Loucy (cell line): ENCODE measurements around the gene NACA.
"Not testable (repeated sequence)": the region's sequence is repeated elsewhere in the genome, so short reads cannot be mapped to it uniquely, and the experiment has no call there.

ENCODE experiments used
- H2AFZ ChIP-seq: fragments of 200-600 bp; sonication (generic); 2 replicates; pipeline ENCODE4 v1.6.0; 2016; ENCODE audit warnings: antibody characterized with exemption, mild to moderate bottlenecking, low read length, moderate library complexity
- H3F3A ChIP-seq: fragments of 200-600 bp; 2 replicates; pipeline ENCODE4 v1.6.0; 2016; ENCODE audit warnings: antibody characterized with exemption, low read depth, mild to moderate bottlenecking
- H3K27me3 ChIP-seq: fragments of 200-600 bp; sonication (generic); 2 replicates; pipeline ENCODE4 v1.6.1; 2014; ENCODE audit warnings: low read length, mild to moderate bottlenecking; ENCODE audit not compliant: insufficient read depth, poor library complexity, severe bottlenecking
- H3K36me3 ChIP-seq: fragments of 200-600 bp; sonication (generic); 2 replicates; pipeline ENCODE4 v1.6.1; 2016; ENCODE audit warnings: low read length; ENCODE audit not compliant: insufficient read depth
- H3K4me1 ChIP-seq: fragments of 200-600 bp; sonication (generic); 2 replicates; pipeline ENCODE4 v1.5.1; 2014; ENCODE audit warnings: low read length, mild to moderate bottlenecking; ENCODE audit not compliant: insufficient read depth, poor library complexity, severe bottlenecking
- H3K4me2 ChIP-seq: fragments of 200-600 bp; sonication (generic); 2 replicates; pipeline ENCODE4 v1.6.0; 2014; ENCODE audit warnings: antibody characterized with exemption, low read length, low read depth, mild to moderate bottlenecking; ENCODE audit not compliant: poor library complexity, severe bottlenecking
- H3K4me3 ChIP-seq: fragments of 200-600 bp; sonication (generic); 2 replicates; pipeline ENCODE4 v1.5.1; 2014; ENCODE audit warnings: low read length, mild to moderate bottlenecking, mixed read lengths; ENCODE audit not compliant: poor library complexity, severe bottlenecking
- H3K79me2 ChIP-seq: fragments of 200-600 bp; sonication (generic); 2 replicates; pipeline ENCODE4 v1.6.1; 2014; ENCODE audit warnings: low read length; ENCODE audit not compliant: insufficient read depth
- H3K9ac ChIP-seq: fragments of 200-600 bp; sonication (generic); 2 replicates; pipeline ENCODE4 v1.6.0; 2014; ENCODE audit warnings: mild to moderate bottlenecking, low read depth, low read length, moderate library complexity; ENCODE audit not compliant: poor library complexity, severe bottlenecking
- H3K9me2 ChIP-seq: fragments of 200-600 bp; sonication (generic); replicated peaks from 2 replicates; pipeline ENCODE4 v1.6.1; 2016; ENCODE audit warnings: low read depth, low read length, mixed read lengths
- H3K9me3 ChIP-seq: fragments of 200-600 bp; sonication (generic); 2 replicates; pipeline ENCODE4 v1.6.1; 2014; ENCODE audit warnings: mild to moderate bottlenecking, antibody characterized with exemption, low read length, low read depth; ENCODE audit not compliant: insufficient read depth
- H4K20me1 ChIP-seq: fragments of 200-600 bp; sonication (generic); 2 replicates; pipeline ENCODE4 v1.6.0; 2014; ENCODE audit warnings: antibody characterized with exemption, low read length, mild to moderate bottlenecking; ENCODE audit not compliant: insufficient read depth, poor library complexity, severe bottlenecking
- EZH2phosphoT487 ChIP-seq: fragments of 200-600 bp; IDR thresholded peaks from 2 replicates; pipeline ENCODE4 v1.6.1; 2018; ENCODE audit warnings: antibody characterized with exemption, mild to moderate bottlenecking, moderate library complexity, borderline replicate concordance
- TF ChIP-seq, protein P1 (sequence below): fragments of 200-600 bp; sonication (generic); conservative IDR thresholded peaks from 2 replicates; pipeline ENCODE4 v1.5.1; 2014; ENCODE audit warnings: mild to moderate bottlenecking, antibody characterized with exemption, low read length

The NACA gene

DNA sequence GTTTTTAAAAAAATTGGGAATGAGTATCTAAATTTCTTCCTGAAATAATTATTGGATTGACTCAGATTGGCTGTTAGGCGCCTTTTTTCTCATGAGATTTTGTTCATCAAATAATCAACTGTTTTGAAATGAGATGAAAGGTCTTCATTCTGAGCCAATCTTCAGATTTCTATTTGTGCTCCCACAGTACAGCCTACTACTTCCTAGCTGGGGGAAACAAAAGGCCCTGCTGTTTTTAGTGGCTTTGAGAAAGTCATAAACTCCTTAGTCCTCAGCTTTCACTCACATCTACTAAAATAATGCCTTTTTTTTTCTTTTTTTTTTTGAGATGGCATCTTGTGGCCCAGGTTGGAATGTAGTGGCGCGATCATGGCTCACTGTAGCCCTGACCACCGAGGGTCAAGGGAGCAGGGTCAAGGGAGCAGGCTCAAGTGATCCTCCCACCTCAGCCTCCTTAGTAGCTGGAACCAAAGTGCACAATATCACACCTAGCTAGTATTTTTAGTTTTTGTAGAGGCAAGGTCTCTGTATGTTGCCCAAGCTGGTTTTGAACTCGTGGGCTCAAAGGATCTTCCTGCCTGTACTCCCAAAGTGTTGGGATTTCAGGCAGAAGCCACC, 15.2 kb downstream of the NACA start:
- Histone ChIP-seq H3K79me2 (peaks cover 8% of the 10 kb centered on the region; the same call in 1 of the 2 replicates), H3K4me1 (no peaks in the 10 kb centered on the region), H4K20me1 (peaks cover 17% of the 10 kb centered on the region), H3K27me3 (no peaks in the 10 kb centered on the region), H3K9ac (no peak overlapping the region), H3K4me2 (no peak overlapping the region), H3K9me3 (no peaks in the 10 kb centered on the region), H3K36me3 (peaks cover 38% of the 10 kb centered on the region), H3F3A (peaks cover 4% of the 10 kb centered on the region), H3K4me3 (no peak overlapping the region), H3K9me2 (no peaks in the 10 kb centered on the region), H2AFZ (no peak overlapping the region)
- TF ChIP-seq, protein P1, sequence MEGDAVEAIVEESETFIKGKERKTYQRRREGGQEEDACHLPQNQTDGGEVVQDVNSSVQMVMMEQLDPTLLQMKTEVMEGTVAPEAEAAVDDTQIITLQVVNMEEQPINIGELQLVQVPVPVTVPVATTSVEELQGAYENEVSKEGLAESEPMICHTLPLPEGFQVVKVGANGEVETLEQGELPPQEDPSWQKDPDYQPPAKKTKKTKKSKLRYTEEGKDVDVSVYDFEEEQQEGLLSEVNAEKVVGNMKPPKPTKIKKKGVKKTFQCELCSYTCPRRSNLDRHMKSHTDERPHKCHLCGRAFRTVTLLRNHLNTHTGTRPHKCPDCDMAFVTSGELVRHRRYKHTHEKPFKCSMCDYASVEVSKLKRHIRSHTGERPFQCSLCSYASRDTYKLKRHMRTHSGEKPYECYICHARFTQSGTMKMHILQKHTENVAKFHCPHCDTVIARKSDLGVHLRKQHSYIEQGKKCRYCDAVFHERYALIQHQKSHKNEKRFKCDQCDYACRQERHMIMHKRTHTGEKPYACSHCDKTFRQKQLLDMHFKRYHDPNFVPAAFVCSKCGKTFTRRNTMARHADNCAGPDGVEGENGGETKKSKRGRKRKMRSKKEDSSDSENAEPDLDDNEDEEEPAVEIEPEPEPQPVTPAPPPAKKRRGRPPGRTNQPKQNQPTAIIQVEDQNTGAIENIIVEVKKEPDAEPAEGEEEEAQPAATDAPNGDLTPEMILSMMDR: no peak
- no peak for TF ChIP-seq EZH2phosphoT487

- H3K27me3 ChIP-seq, H3K4me2 ChIP-seq, H4K20me1 ChIP-seq, H3K79me2 ChIP-seq, H3K36me3 ChIP-seq, H3K9me3 ChIP-seq, H3F3A ChIP-seq, H3K4me1 ChIP-seq, H2AFZ ChIP-seq, H3K4me3 ChIP-seq, H3K9me2 ChIP-seq, H3K9ac ChIP-seq: not testable (repeated sequence)
These were observed 20.6 kb downstream of the NACA start for GRCh38 chr12:56704522-56704921.

DNA sequence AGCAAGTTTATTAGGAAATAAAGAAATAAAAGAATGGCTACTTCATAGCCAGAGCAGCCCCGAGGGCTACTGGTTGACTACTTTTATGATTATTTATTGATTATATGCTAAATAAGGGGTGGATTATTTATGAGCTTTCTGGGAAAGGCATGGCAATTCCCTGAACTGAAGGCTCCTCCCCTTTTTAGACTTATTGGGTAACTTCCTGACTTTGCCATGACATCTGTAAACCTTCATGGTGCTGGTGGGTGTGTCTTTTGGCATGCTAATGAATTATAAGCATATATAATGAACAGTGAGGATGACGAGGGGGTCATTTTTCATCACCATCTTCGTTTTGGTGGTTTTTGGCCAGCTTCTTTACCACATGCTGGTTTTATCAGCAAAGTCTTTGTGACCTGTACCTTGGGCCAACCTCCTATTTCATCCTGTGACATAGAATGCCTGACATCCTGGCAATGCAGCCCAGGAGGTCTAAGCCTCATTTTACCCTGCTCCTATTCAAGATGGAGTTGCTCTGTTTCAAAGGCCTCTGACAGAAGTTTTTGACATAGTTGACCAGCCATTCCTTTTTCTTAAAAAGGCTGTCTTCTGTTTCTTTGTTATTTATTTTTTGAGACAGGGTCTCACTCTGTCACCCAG, 26.0 kb downstream of the NACA start:
- no peak overlapping the region for H3K4me3 ChIP-seq
- H3K9ac ChIP-seq: no peak overlapping the region
- H3K9me3 ChIP-seq: no peaks in the 10 kb centered on the region
- H3K79me2 ChIP-seq: no peaks in the 10 kb centered on the region
- no peaks in the 10 kb centered on the region for H3K9me2 ChIP-seq
- H3F3A ChIP-seq: no peaks in the 10 kb centered on the region
- H3K4me2 ChIP-seq: no peak overlapping the region
- 0 out of 2 replicates have a peak overlapping the region, but pooled peaks have one; percentile 45 for H2AFZ ChIP-seq
- H3K27me3 ChIP-seq: no peaks in the 10 kb centered on the region
- TF ChIP-seq, protein P1: no peak
- no peak for TF ChIP-seq EZH2phosphoT487
- H4K20me1 ChIP-seq: no peaks in the 10 kb centered on the region
- no peaks in the 10 kb centered on the region for H3K36me3 ChIP-seq
- H3K4me1 ChIP-seq: peaks cover 4% of the 10 kb centered on the region
